ENCODE data around the gene NLRP9. TPM values are rescaled to one million over a fixed set of nuclear protein-coding genes. Genes with fewer than 3 reads are reported as not detected.

Gene NLRP9
- total RNA-seq (2012; rRNA removed) (not detected in 2 replicates), polyA plus RNA-seq (2012; rRNA removed) (not detected in 2 replicates), Bru-seq, nascent RNA (not detected), BruChase-seq, experiment 1, labeled RNA remaining after a 6-hour chase (not detected), BruChase-seq, experiment 2, labeled RNA remaining after a 2-hour chase (not detected)
- polyA plus RNA-seq (2012; cell fraction: cytosol; rRNA removed): not detected in 2 replicates
- 0.02 TPM in 1 of 2 replicates, not detected in the other for polyA plus RNA-seq (2012; cell fraction: nucleus; rRNA removed; ENCODE audit: low replicate concordance)
- long read RNA-seq: 0 reads

DNA sequence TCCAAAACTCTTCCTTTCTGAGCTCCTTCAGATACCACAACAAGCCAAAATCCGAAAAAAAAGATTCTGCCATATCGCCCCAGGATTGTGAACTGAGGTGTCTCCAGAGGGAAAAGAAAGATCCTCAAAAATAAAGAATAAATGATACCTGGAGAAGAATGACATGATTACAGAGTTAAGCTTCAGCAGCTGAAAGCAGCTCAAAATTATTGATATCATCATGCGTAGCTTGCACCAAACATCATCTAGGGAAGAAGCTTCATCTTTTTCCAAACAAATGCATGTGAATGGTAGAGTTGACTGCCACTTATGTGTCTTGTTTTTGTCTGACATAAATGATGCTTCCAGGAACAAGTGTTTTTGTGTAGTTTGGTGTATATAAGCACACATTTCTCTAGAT is at the start of gene NLRP9:
Gene NLRP9, minus strand, starts transcription at position 101 of the 400 bp plus-strand sequence. Its CDS starts 28 bp downstream, at position 73.
- Histone ChIP-seq H2AK9ac (replicated peaks; ENCODE audit: low read depth, low read length, poor library complexity) (no peak within 1 kb of the TSS), H3K4me1 (ENCODE audit: control insufficient read depth, insufficient read depth, low read length) (no peaks in the 10 kb centered on the region), H4K8ac (ENCODE audit: low read depth in 2 of 2, low read length in 2 of 2) (no peak within 1 kb of the TSS), H3K79me1 (ENCODE audit: low read depth in 1 of 2, low read length in 2 of 2) (no peaks in the 10 kb centered on the region), H4K20me1 (ENCODE audit: insufficient read depth, low read length) (no peaks in the 10 kb centered on the region), H3K56ac (ENCODE audit: extremely low read depth, insufficient read depth, low read length) (no peak within 1 kb of the TSS), H3K4ac (ENCODE audit: low read depth, low read length) (no peak within 1 kb of the TSS), H3K27me3 (ENCODE audit: control insufficient read depth, insufficient read depth, low read length) (no peaks in the 10 kb centered on the region), H4K5ac (ENCODE audit: low read depth, low read length) (no peak within 1 kb of the TSS), H2BK20ac (ENCODE audit: low read depth, low read length) (no peak within 1 kb of the TSS), H3K4me2 (ENCODE audit: low read depth, low read length) (no peak within 1 kb of the TSS), H3K9me3 (ENCODE audit: control insufficient read depth, insufficient read depth, low read length) (peaks cover 4% of the 10 kb centered on the region; the same call in 1 of the 2 replicates), H2BK15ac (ENCODE audit: low read depth, low read length) (no peak within 1 kb of the TSS), H2AFZ (replicated peaks; ENCODE audit: low read length, poor library complexity) (no peak within 1 kb of the TSS), H3K4me3 (ENCODE audit: insufficient read depth, low read depth, low read length) (no peak within 1 kb of the TSS), H2BK5ac (ENCODE audit: low read depth, low read length, poor library complexity, severe bottlenecking) (no peak within 1 kb of the TSS), H2AK5ac (ENCODE audit: low read depth, low read length) (no peak within 1 kb of the TSS), H3K9ac (ENCODE audit: low read depth, low read length) (no peak within 1 kb of the TSS), H2BK120ac (ENCODE audit: low read depth, low read length) (no peak within 1 kb of the TSS), H3K36me3 (ENCODE audit: control insufficient read depth, insufficient read depth, low read length) (no peaks in the 10 kb centered on the region), H3K23ac (ENCODE audit: low read depth, low read length) (no peak within 1 kb of the TSS), H3K14ac (replicated peaks; ENCODE audit: low read depth, low read length) (no peak within 1 kb of the TSS), H4K91ac (ENCODE audit: insufficient read depth, low read depth, low read length) (no peak within 1 kb of the TSS), H3K9me1 (ENCODE audit: insufficient read depth, low read length) (no peaks in the 10 kb centered on the region), H3K27ac (ENCODE audit: insufficient read depth, low read length) (no peak within 1 kb of the TSS), H3K18ac (ENCODE audit: low read depth, low read length) (no peak within 1 kb of the TSS)
- intact Hi-C loops (cut with micrococcal nuclease): no loop called here
- in situ Hi-C loops (cut with MboI; ENCODE audit: low sequenced_read_pairs): no loop called here
- no peak for ATAC-seq (ENCODE audit: low read depth)
- ChIA-PET CTCF (no interaction called here), POLR2A (ENCODE audit: unreplicated experiment) (no interaction called here)
- dilution Hi-C loops (cut with HindIII; ENCODE audit: low sequenced_read_pairs, unreplicated experiment): no loop called here
- no peak for TF ChIP-seq MXI1 (IDR thresholded peaks at IDR 0.05; ENCODE audit: borderline replicate concordance, low read depth, low read length)
- TF ChIP-seq SMC3 (IDR thresholded peaks at IDR 0.05; ENCODE audit: low read depth, low read length): no peak
- TF ChIP-seq, protein P1, sequence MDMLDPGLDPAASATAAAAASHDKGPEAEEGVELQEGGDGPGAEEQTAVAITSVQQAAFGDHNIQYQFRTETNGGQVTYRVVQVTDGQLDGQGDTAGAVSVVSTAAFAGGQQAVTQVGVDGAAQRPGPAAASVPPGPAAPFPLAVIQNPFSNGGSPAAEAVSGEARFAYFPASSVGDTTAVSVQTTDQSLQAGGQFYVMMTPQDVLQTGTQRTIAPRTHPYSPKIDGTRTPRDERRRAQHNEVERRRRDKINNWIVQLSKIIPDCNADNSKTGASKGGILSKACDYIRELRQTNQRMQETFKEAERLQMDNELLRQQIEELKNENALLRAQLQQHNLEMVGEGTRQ (IDR thresholded peaks at IDR 0.05; ENCODE audit: low read depth, low read length): no peak
- no peak for TF ChIP-seq CEBPB (IDR thresholded peaks at IDR 0.05; ENCODE audit: low read depth, low read length)
- no peak for TF ChIP-seq NFE2L2 (IDR thresholded peaks at IDR 0.05; ENCODE audit: low read depth, low read length)
- TF ChIP-seq RAD21 (IDR thresholded peaks at IDR 0.05; ENCODE audit: low read length): no peak
- no peak for TF ChIP-seq FOS (IDR thresholded peaks at IDR 0.05; ENCODE audit: low read depth, low read length)
- TF ChIP-seq MAZ (IDR thresholded peaks at IDR 0.05; ENCODE audit: borderline replicate concordance, low read depth, low read length): no peak
- no peak for TF ChIP-seq RFX5 (IDR thresholded peaks at IDR 0.05; ENCODE audit: low read depth, low read length)
- TF ChIP-seq MAFK (IDR thresholded peaks at IDR 0.05; ENCODE audit: low read depth, low read length): no peak
- TF ChIP-seq RCOR1 (IDR thresholded peaks at IDR 0.05; ENCODE audit: insufficient replicate concordance, low read length): no peak
- TF ChIP-seq BHLHE40 (IDR thresholded peaks at IDR 0.05; ENCODE audit: low read depth, low read length): no peak
- no peak for TF ChIP-seq CHD1 (IDR thresholded peaks at IDR 0.05; ENCODE audit: low read depth, low read length)
- TF ChIP-seq, protein P2, sequence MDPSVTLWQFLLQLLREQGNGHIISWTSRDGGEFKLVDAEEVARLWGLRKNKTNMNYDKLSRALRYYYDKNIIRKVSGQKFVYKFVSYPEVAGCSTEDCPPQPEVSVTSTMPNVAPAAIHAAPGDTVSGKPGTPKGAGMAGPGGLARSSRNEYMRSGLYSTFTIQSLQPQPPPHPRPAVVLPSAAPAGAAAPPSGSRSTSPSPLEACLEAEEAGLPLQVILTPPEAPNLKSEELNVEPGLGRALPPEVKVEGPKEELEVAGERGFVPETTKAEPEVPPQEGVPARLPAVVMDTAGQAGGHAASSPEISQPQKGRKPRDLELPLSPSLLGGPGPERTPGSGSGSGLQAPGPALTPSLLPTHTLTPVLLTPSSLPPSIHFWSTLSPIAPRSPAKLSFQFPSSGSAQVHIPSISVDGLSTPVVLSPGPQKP (IDR thresholded peaks at IDR 0.05; ENCODE audit: borderline replicate concordance, low read depth, low read length): no peak
- TF ChIP-seq, protein P3, sequence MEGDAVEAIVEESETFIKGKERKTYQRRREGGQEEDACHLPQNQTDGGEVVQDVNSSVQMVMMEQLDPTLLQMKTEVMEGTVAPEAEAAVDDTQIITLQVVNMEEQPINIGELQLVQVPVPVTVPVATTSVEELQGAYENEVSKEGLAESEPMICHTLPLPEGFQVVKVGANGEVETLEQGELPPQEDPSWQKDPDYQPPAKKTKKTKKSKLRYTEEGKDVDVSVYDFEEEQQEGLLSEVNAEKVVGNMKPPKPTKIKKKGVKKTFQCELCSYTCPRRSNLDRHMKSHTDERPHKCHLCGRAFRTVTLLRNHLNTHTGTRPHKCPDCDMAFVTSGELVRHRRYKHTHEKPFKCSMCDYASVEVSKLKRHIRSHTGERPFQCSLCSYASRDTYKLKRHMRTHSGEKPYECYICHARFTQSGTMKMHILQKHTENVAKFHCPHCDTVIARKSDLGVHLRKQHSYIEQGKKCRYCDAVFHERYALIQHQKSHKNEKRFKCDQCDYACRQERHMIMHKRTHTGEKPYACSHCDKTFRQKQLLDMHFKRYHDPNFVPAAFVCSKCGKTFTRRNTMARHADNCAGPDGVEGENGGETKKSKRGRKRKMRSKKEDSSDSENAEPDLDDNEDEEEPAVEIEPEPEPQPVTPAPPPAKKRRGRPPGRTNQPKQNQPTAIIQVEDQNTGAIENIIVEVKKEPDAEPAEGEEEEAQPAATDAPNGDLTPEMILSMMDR (conservative IDR thresholded peaks at IDR 0.05; ENCODE audit: low read depth, low read length): no peak
- no peak for TF ChIP-seq POLR2A (IDR thresholded peaks at IDR 0.05; ENCODE audit: low read depth, low read length)
- no CpG with 5 or more reads among the region's 3 CpGs for WGBS, 2 experiments (ENCODE audit: extremely low coverage in 2 of 2, insufficient read length in 1 of 2)
- no TSS peak for BruUV-seq (replicated peaks)
- DNase-seq: no peak

Data from IMR-90 (cell line).